CD4-positive, alpha-beta T cell treated with Interleukin-1 beta for 1 hour (primary cell): Measurements from ENCODE around the gene CSGALNACT2.
"Not testable (repeated sequence)": the region's sequence is repeated elsewhere in the genome, so short reads cannot be mapped to it uniquely, and the experiment has no call there.

Experiments
- DNase-seq, 2 donors: peaks; one replicate each; pipeline ENCODE4 v3.0.0-alpha.2; 2020 to 2022

CSGALNACT2 gene

GRCh38 chr10:43125274-43125845 lies 12.9 kb upstream of the CSGALNACT2 start:
- no peak for DNase-seq

- no peak for DNase-seq
These were observed 12.1 kb upstream of the CSGALNACT2 start for GRCh38 chr10:43125881-43126731.

GRCh38 chr10:43126759-43127424 lies 11.4 kb upstream of the CSGALNACT2 start:
- no peak for DNase-seq

- DNase-seq: no peak
These were observed 10.8 kb upstream of the CSGALNACT2 start for GRCh38 chr10:43127442-43127841.

- DNase-seq: no peak
These were observed 9.9 kb upstream of the CSGALNACT2 start for GRCh38 chr10:43128331-43128730.

- peak; percentile 12 to 40 for DNase-seq
These were observed 9.1 kb upstream of the CSGALNACT2 start for GRCh38 chr10:43128958-43129706.

GRCh38 chr10:43130770-43131171 lies 7.5 kb upstream of the CSGALNACT2 start:
- no peak for DNase-seq

- no peak for DNase-seq
These were observed 7.0 kb upstream of the CSGALNACT2 start for GRCh38 chr10:43131256-43131655.

GRCh38 chr10:43131906-43132305 lies 6.3 kb upstream of the CSGALNACT2 start:
- DNase-seq: no peak

- no peak for DNase-seq
These were observed 5.1 kb upstream of the CSGALNACT2 start for GRCh38 chr10:43132867-43133787.

GRCh38 chr10:43134126-43134905 lies 3.9 kb upstream of the CSGALNACT2 start:
- DNase-seq: no peak

GRCh38 chr10:43135064-43135463 lies 3.2 kb upstream of the CSGALNACT2 start:
- DNase-seq: no peak

- no peak for DNase-seq
These were observed 2.6 kb upstream of the CSGALNACT2 start for GRCh38 chr10:43135656-43136055.

GRCh38 chr10:43136432-43136831 lies 1.8 kb upstream of the CSGALNACT2 start:
- no peak for DNase-seq

- DNase-seq: no peak
These were observed 1.1 kb upstream of the CSGALNACT2 start for GRCh38 chr10:43136995-43137716.

GRCh38 chr10:43137717-43138020 lies 576 bp upstream of the CSGALNACT2 start:
- peak; percentile 36 to 38 for DNase-seq

GRCh38 chr10:43138757-43139241 lies 554 bp downstream of the CSGALNACT2 start:
- peak; percentile 68 to 70 for DNase-seq

- DNase-seq: no peak
These were observed 3.2 kb downstream of the CSGALNACT2 start for GRCh38 chr10:43141421-43141820.

GRCh38 chr10:43145311-43145710 lies 7.1 kb downstream of the CSGALNACT2 start:
- no peak for DNase-seq

- DNase-seq: not testable (repeated sequence)
These were observed 7.7 kb downstream of the CSGALNACT2 start for GRCh38 chr10:43145936-43146335.
